Neuronal stem cell (in vitro differentiated cells): Measurements from ENCODE around the gene VPS16.

Source experiments
- DNase-seq: peaks from one replicate; pipeline ENCODE4 v3.0.0-alpha.2; 2013; ENCODE audit warnings: low spot score
- H2AFZ ChIP-seq: one replicate; pipeline ENCODE4 v1.6.1; 2013; ENCODE audit warnings: mild to moderate bottlenecking, low read length, inconsistent platforms
- H2AK5ac ChIP-seq: 2 replicates; pipeline ENCODE4 v1.6.1; 2013; ENCODE audit warnings: low read depth, mild to moderate bottlenecking, inconsistent platforms, low read length, moderate library complexity, mixed read lengths
- H2BK120ac ChIP-seq: 2 replicates; pipeline ENCODE4 v1.6.1; 2013; ENCODE audit warnings: low read depth, mild to moderate bottlenecking, inconsistent platforms, low read length, moderate library complexity, mixed read lengths
- H2BK12ac ChIP-seq: one replicate; pipeline ENCODE4 v1.6.1; 2013; ENCODE audit warnings: low read length, inconsistent platforms
- H2BK15ac ChIP-seq: 2 replicates; pipeline ENCODE4 v1.6.1; 2013; ENCODE audit warnings: mild to moderate bottlenecking, low read length, inconsistent platforms, mixed read lengths
- H2BK5ac ChIP-seq: one replicate; pipeline ENCODE4 v1.6.1; 2013; ENCODE audit warnings: inconsistent platforms, mild to moderate bottlenecking, low read length, moderate library complexity
- H3K14ac ChIP-seq: one replicate; pipeline ENCODE4 v1.6.1; 2013; ENCODE audit warnings: low read length, inconsistent platforms
- H3K18ac ChIP-seq: 2 replicates; pipeline ENCODE4 v1.6.1; 2013; ENCODE audit warnings: low read length, inconsistent platforms
- H3K23ac ChIP-seq: 2 replicates; pipeline ENCODE4 v1.6.1; 2013; ENCODE audit warnings: low read depth, mild to moderate bottlenecking, mixed read lengths, low read length, inconsistent platforms; ENCODE audit not compliant: poor library complexity
- H3K27ac ChIP-seq: replicated peaks from 3 replicates; pipeline ENCODE4 v1.5.1; 2013; ENCODE audit warnings: low read length, inconsistent platforms
- H3K27me3 ChIP-seq, 3 experiments: 2 replicates each; pipeline ENCODE4 v1.6.1; 2013; ENCODE audit warnings: low read length in 3 of 3, mild to moderate bottlenecking in 2 of 3, inconsistent platforms in 1 of 3, low read depth in 1 of 3, mixed read lengths in 1 of 3, moderate library complexity in 1 of 3; ENCODE audit not compliant: control insufficient read depth in 3 of 3, insufficient read depth in 3 of 3
- H3K36me3 ChIP-seq, 2 donors: replicated peaks in 1 of 2; 2 replicates each; pipeline ENCODE4 v1.6.1; 2013; ENCODE audit warnings: low read length in 2 of 2; ENCODE audit not compliant: control insufficient read depth in 2 of 2, insufficient read depth in 2 of 2
- H3K4ac ChIP-seq: 2 replicates; pipeline ENCODE4 v1.6.1; 2013; ENCODE audit warnings: inconsistent platforms, mild to moderate bottlenecking, low read length, moderate library complexity
- H3K4me1 ChIP-seq, 2 donors: 1 replicate in 1 of 2; 2 replicates in 1 of 2; pipeline ENCODE4 v1.6.1; 2013; ENCODE audit warnings: low read length in 2 of 2, low read depth in 1 of 2; ENCODE audit not compliant: control insufficient read depth in 2 of 2, insufficient read depth in 1 of 2
- H3K4me2 ChIP-seq: one replicate; pipeline ENCODE4 v1.6.1; 2013; ENCODE audit warnings: mild to moderate bottlenecking, low read length, inconsistent platforms; ENCODE audit not compliant: insufficient read depth, poor library complexity, severe bottlenecking
- H3K4me3 ChIP-seq, 2 donors: 2 replicates each; pipeline ENCODE4 v1.5.1; 2013; ENCODE audit warnings: low read length in 2 of 2, mild to moderate bottlenecking in 2 of 2, inconsistent platforms in 1 of 2, moderate library complexity in 1 of 2
- H3K79me1 ChIP-seq: one replicate; pipeline ENCODE4 v1.6.1; 2013; ENCODE audit warnings: low read depth, mild to moderate bottlenecking, inconsistent platforms, low read length, moderate library complexity
- H3K9ac ChIP-seq: one replicate; pipeline ENCODE4 v1.6.1; 2013; ENCODE audit warnings: mild to moderate bottlenecking, low read depth, low read length, inconsistent platforms; ENCODE audit not compliant: poor library complexity
- H3K9me3 ChIP-seq, 2 donors: replicated peaks in 1 of 2; 2 replicates each; pipeline versions ENCODE3 to v1.6.1; 2013; ENCODE audit warnings: low read length in 2 of 2, mild to moderate bottlenecking in 2 of 2, inconsistent platforms in 1 of 2, low read depth in 1 of 2, mixed read lengths in 1 of 2, moderate library complexity in 1 of 2; ENCODE audit not compliant: control insufficient read depth in 2 of 2, insufficient read depth in 1 of 2
- H4K8ac ChIP-seq: one replicate; pipeline ENCODE4 v1.6.1; 2013; ENCODE audit warnings: low read depth, mild to moderate bottlenecking, inconsistent platforms, low read length, moderate library complexity
- H4K91ac ChIP-seq: one replicate; pipeline ENCODE4 v1.6.1; 2013; ENCODE audit warnings: low read length, low read depth, mild to moderate bottlenecking, inconsistent platforms; ENCODE audit not compliant: poor library complexity
- WGBS, 2 donors: extraction: QIAGEN DNeasy Blood & Tissue Kit; methylation state at CpG; one replicate each; pipeline ENCODE4 v1.1.7; 2013; ENCODE audit warnings: missing lambda C conversion rate in 2 of 2, mixed read lengths in 1 of 2; ENCODE audit not compliant: insufficient read length in 2 of 2, insufficient replicate concordance in 1 of 2; ENCODE audit errors: extremely low coverage in 2 of 2; 5-methylcytosine and 5-hydroxymethylcytosine counted together

Gene VPS16

DNA sequence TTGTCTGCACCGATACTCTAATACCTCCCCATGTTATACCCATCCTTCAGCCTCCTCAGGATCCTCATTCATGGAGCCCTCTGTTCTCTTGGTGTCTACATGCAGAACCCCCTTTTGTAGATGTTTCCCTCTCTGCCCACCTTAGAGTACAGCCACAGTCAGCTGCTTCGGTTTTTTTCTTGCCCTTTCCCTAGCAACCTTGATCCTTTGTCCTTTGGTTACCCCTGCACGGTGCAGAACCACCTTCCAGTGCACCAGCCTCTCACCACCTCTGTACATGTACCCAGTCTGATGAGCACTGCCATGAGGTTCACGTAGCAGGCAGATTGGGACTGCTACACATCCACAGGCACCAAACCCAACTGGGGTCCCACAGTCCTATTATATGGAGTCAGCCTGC, 7.3 kb downstream of the VPS16 start:
- WGBS, 2 donors = no CpG with 5 or more reads among the region's 4 CpGs

DNA sequence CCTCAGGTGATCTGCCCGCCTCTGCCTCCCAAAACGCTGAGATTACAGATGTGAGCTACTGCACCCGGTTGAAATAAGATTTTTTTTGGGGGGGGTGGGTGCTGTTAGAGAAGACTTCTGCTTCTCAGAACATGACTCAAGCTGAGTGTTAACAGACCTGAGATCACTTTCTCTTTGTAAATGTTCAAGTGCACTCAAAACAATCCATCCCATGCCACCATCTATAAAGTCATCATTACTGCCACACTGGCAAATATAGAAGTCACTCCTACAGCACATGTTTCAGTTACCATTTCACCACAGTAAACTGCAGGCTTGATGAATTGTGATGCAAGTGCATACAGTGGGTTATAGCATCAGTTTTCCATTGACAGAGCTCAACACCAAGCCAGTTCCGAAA, 9.0 kb downstream of the VPS16 start:
- Histone ChIP-seq H3K14ac (no peak overlapping the region), H3K18ac (no peak overlapping the region), H3K9me3 (no peaks in the 10 kb centered on the region), H3K27ac (no peak overlapping the region), H2BK15ac (no peak overlapping the region), H3K9ac (no peak overlapping the region), H2BK120ac (no peak overlapping the region), H3K27me3 (no peaks in the 10 kb centered on the region), H2BK12ac (no peak overlapping the region), H3K23ac (no peak overlapping the region), H3K36me3 (peaks cover 0 to 1% of the 10 kb centered on the region in 2 donors), H2AFZ (no peak overlapping the region), H4K91ac (no peak overlapping the region), H3K4me1 (peaks cover 2 to 6% of the 10 kb centered on the region in 2 donors), H2AK5ac (no peak overlapping the region), H3K4me2 (no peak overlapping the region), H3K4ac (no peak overlapping the region), H3K4me3 (no peak overlapping the region), H4K8ac (no peak overlapping the region), H2BK5ac (no peak overlapping the region), H3K79me1 (no peaks in the 10 kb centered on the region)
- DNase-seq = no peak
- WGBS, 2 donors = no CpG with 5 or more reads among the region's 4 CpGs

More for the DNA sequence above, 7.3 kb downstream of the VPS16 start:
- Histone ChIP-seq H2AK5ac (peak overlapping the region; percentile 16), H4K8ac (peak overlapping the region; percentile 32), H3K18ac (no peak overlapping the region), H2AFZ (no peak overlapping the region), H2BK15ac (no peak overlapping the region), H3K27ac (no peak overlapping the region), H4K91ac (no peak overlapping the region), H3K4me2 (no peak overlapping the region), H3K23ac (peak overlapping the region; percentile 34), H3K9ac (no peak overlapping the region), H3K4me1 (peaks cover 2 to 6% of the 10 kb centered on the region in 2 donors), H2BK12ac (no peak overlapping the region), H2BK5ac (no peak overlapping the region), H3K4ac (no peak overlapping the region), H3K36me3 (peaks cover 0 to 1% of the 10 kb centered on the region in 2 donors), H2BK120ac (no peak overlapping the region), H3K27me3 (no peaks in the 10 kb centered on the region), H3K4me3 (peak overlapping the region in 1 of 2 donors; percentile 42), H3K9me3 (no peaks in the 10 kb centered on the region), H3K79me1 (no peaks in the 10 kb centered on the region), H3K14ac (no peak overlapping the region)
- DNase-seq = no peak

DNA sequence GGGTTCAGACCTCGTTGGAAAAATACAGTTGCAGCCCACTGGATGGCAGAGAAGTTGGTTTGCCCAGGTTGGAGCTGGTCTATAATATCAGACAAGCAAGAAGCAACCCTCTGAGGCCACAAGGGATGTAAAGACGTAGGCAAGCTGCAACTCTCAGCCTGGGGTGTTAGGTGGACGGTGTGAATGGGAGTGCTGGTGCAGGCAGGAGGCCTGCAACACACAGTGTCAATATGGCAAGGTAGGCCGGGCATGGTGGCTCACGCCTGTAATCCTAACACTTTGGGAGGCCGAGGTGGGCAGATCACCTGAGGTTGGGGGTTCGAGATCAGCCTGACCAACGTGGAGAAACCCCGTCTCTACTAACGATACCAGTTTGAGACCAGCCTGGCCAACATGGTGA, 10.5 kb downstream of the VPS16 start:
- no peak overlapping the region for H2BK12ac ChIP-seq
- H3K27ac ChIP-seq = no peak overlapping the region
- H3K4ac ChIP-seq = no peak overlapping the region
- H3K14ac ChIP-seq = no peak overlapping the region
- no peaks in the 10 kb centered on the region for H3K79me1 ChIP-seq
- H4K8ac ChIP-seq = no peak overlapping the region
- no peaks in the 10 kb centered on the region for H3K27me3 ChIP-seq
- H3K18ac ChIP-seq = no peak overlapping the region
- no peak overlapping the region for H3K9ac ChIP-seq
- no peak overlapping the region for H2BK5ac ChIP-seq
- H3K36me3 ChIP-seq = peaks cover 0 to 1% of the 10 kb centered on the region in 2 donors
- H3K4me1 ChIP-seq = peaks cover 2 to 4% of the 10 kb centered on the region in 2 donors
- no peak overlapping the region for H3K4me3 ChIP-seq
- no peak overlapping the region for H2AFZ ChIP-seq
- DNase-seq = no peak
- H2AK5ac ChIP-seq = no peak overlapping the region
- no peak overlapping the region for H3K23ac ChIP-seq
- no peaks in the 10 kb centered on the region for H3K9me3 ChIP-seq
- H2BK15ac ChIP-seq = no peak overlapping the region
- no peak overlapping the region for H3K4me2 ChIP-seq
- no CpG with 5 or more reads among the region's 10 CpGs for WGBS, 2 donors
- H4K91ac ChIP-seq = no peak overlapping the region
- H2BK120ac ChIP-seq = no peak overlapping the region

DNA sequence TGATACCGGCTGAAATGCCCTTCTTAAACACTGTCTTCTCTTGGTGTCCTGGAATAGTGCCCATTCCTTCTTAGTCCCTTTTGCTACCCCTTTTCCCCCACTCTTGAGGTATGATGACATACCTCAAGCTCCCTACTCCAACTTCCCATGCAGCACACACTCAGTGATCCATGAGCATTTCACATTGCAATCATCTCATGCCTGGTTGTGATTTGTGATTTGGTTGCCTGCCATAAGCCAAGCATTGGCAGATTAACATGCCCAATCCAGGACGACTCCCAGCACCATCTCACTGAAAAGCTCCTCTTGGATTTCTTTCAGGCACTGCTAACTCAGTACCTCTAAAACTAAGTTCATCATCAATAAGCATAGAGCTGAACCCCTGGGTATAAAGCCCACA, 18.0 kb downstream of the VPS16 start:
- Histone ChIP-seq H3K18ac (no peak overlapping the region), H2BK15ac (no peak overlapping the region), H2AK5ac (no peak overlapping the region), H3K4me1 (no peaks in the 10 kb centered on the region), H3K36me3 (peaks cover 14 to 30% of the 10 kb centered on the region in 2 donors), H3K4me3 (no peak overlapping the region), H3K79me1 (no peaks in the 10 kb centered on the region), H2BK120ac (no peak overlapping the region), H3K14ac (no peak overlapping the region), H4K91ac (no peak overlapping the region), H3K27me3 (no peaks in the 10 kb centered on the region), H3K9me3 (no peaks in the 10 kb centered on the region), H2BK5ac (no peak overlapping the region), H3K9ac (no peak overlapping the region), H3K27ac (no peak overlapping the region), H2AFZ (no peak overlapping the region), H3K4me2 (no peak overlapping the region), H2BK12ac (no peak overlapping the region), H3K4ac (no peak overlapping the region), H3K23ac (no peak overlapping the region), H4K8ac (no peak overlapping the region)
- no CpG with 5 or more reads among the region's 2 CpGs for WGBS, 2 donors
- DNase-seq = no peak
